Activated CD8-positive, alpha-beta memory T cell treated with anti-CD3 and anti-CD28 coated beads, Interleukin-2, amount 10 ng/mL, durations not matched to agents 7 days and 5 days (primary cell): Measurements from ENCODE around the gene RMRP. TPM values are rescaled to one million over a fixed set of nuclear protein-coding genes. Genes with fewer than 3 reads are reported as not detected.
"Not testable (repeated sequence)": the region's sequence is repeated elsewhere in the genome, so short reads cannot be mapped to it uniquely, and the experiment has no call there.

Source experiments
- ATAC-seq: fragments of 150-1000 bp; cut with Tn5 transposase; one replicate; pipeline ENCODE4 v1.10.0; 2021; ENCODE audit warnings: moderate library complexity
- CTCF ChIA-PET: fragments of 350-600 bp; sonication (Branson Sonifier 250); formaldehyde crosslinking; loops from one replicate; lab custom pipeline; 2021; ENCODE audit warnings: antibody characterized with exemption; lab: Charles Lee
- DNase-seq: peaks from one replicate; pipeline ENCODE4 v3.0.0-alpha.2; 2020
- H3K27ac Mint-ChIP-seq: one replicate; pipeline ENCODE4 v1.8.0; 2021; ENCODE audit warnings: mild to moderate bottlenecking, mixed read lengths
- H3K27me3 Mint-ChIP-seq: one replicate; pipeline ENCODE4 v1.8.0; 2021; ENCODE audit warnings: mixed read lengths
- H3K36me3 Mint-ChIP-seq: one replicate; pipeline ENCODE4 v1.8.0; 2021; ENCODE audit warnings: mild to moderate bottlenecking, mixed read lengths
- H3K4me1 Mint-ChIP-seq: one replicate; pipeline ENCODE4 v1.8.0; 2021; ENCODE audit warnings: mixed read lengths
- H3K4me3 Mint-ChIP-seq: one replicate; pipeline ENCODE4 v1.8.0; 2021; ENCODE audit warnings: mild to moderate bottlenecking, moderate library complexity, mixed read lengths
- H3K9me3 Mint-ChIP-seq: one replicate; pipeline ENCODE4 v1.8.0; 2022; ENCODE audit warnings: low read depth, mixed read lengths
- total RNA-seq, 2 experiments: library from RNA; stranded (reverse); gene quantifications; one replicate each; pipeline ENCODE4 v1.2.3, GENCODE V29; 2021

Gene RMRP
- total RNA-seq, 2 experiments from 2014 or later, result 6,751 to 13,083 TPM

DNA sequence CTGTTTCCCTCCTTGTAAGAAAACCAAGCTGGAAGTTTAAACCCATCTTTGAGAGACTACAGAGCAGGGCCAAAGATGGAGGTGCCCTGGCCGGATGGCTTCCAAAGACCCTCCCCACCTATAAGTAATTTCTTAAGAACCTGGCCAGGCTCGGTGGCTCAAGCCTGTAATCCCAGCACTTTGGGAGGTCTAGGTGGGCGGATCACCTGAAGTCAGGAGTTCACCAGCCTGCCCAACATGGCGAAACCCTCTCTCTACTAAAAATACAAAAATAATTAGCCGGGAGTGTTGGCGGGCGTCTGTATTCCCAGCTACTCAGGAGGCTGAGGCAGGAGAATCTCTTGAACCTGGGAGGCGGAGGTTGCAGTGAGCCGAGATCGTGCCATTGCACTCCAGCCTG is 12.1 kb downstream of the RMRP start:
- peak overlapping the region; percentile 97 for H3K27ac Mint-ChIP-seq
- H3K4me1 Mint-ChIP-seq, result peaks cover 45% of the 10 kb centered on the region
- not testable (repeated sequence) for ATAC-seq, DNase-seq, H3K27me3 Mint-ChIP-seq, H3K9me3 Mint-ChIP-seq
- H3K36me3 Mint-ChIP-seq, result peaks cover 45% of the 10 kb centered on the region
- peak overlapping the region; percentile 99 for H3K4me3 Mint-ChIP-seq
- CTCF ChIA-PET, result interaction anchor here (0.8 to 9.6 kb wide), 9 partner anchors 10 to 236 kb away, joined by 3 to 208 read pairs (median 27); partner anchors contain the start of genes ARHGEF39, CCDC107, CD72 and CREB3

DNA sequence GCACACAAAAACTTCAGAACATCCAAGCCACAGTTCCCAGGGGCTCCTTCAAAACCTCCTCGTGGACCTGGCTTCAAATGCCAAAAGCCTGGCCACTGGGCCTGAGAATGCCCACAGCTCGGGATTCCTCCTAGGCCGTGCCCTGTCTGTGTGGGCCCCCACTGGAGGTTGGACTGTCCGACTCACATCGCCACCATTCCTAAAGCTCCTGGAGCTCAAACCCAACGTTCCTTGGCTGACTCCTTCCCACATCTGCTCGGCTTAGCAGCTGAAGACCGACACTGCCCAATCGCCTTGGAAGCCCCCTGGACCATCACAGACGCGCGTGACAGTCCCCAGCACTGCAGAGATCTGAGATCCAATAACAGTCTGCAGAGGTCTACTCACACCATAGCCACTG is 14.8 kb downstream of the RMRP start:
- DNase-seq, result no peak
- peaks cover 51% of the 10 kb centered on the region for H3K4me1 Mint-ChIP-seq
- ATAC-seq, result no peak
- no peak overlapping the region for H3K4me3 Mint-ChIP-seq
- CTCF ChIA-PET, result interaction anchor here (9.6 kb wide), 1 partner anchor 28 kb away, joined by 196 read pairs; the partner anchor contains the start of gene CD72
- peaks cover 39% of the 10 kb centered on the region for H3K36me3 Mint-ChIP-seq
- no peak overlapping the region for H3K27ac Mint-ChIP-seq
- no peaks in the 10 kb centered on the region for H3K9me3 Mint-ChIP-seq
- H3K27me3 Mint-ChIP-seq, result no peaks in the 10 kb centered on the region

DNA sequence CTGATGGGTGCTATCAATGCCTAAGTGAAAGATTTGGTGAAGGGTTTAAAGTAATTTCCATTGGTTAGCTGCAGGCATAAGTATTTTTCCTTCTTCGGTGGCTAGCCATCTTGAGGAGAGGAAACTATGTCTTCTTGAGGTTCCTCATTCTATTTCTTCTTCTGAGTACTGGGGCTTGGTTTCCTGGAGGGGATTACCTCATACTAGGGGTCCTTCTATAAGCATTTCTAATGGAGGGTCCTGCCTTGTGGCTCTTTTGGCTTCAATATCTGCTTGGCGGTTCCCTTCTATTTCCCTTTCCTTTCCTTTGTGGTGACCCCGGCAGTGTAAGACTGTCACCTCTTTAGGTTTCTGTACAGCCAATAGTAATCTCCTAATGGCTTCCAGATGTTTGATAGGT is 16.3 kb downstream of the RMRP start:
- not testable (repeated sequence) for H3K9me3 Mint-ChIP-seq, H3K27ac Mint-ChIP-seq, H3K27me3 Mint-ChIP-seq, H3K4me3 Mint-ChIP-seq, ATAC-seq, DNase-seq
- CTCF ChIA-PET, result interaction anchor here (9.6 kb wide), 1 partner anchor 27 kb away, joined by 196 read pairs; the partner anchor contains the start of gene CD72
- peaks cover 54% of the 10 kb centered on the region for H3K4me1 Mint-ChIP-seq
- H3K36me3 Mint-ChIP-seq, result peaks cover 36% of the 10 kb centered on the region

DNA sequence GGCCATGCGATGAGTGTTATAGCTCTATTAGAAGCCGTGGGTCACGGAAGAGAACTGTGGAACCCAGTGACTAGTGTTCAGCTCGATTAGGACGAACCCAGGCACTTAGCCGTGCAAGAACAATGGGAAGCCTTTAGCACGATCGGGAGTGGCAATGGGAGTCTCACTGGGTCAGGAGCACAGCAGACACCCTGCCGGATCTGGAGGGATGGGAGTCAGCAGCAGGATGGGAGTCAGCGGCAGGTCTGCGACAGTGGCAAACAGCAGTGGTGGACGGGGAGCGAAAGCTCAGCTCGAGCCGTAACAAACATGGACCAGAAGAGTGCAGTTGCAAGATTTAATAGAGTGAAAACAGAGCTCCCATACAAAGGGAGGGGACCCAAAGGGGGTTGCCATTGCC is 17.4 kb downstream of the RMRP start:
- not testable (repeated sequence) for H3K4me3 Mint-ChIP-seq, H3K27me3 Mint-ChIP-seq, H3K9me3 Mint-ChIP-seq, H3K27ac Mint-ChIP-seq, ATAC-seq, DNase-seq
- CTCF ChIA-PET, result interaction anchor here (1.3 to 2.8 kb wide), 6 partner anchors 9 to 56 kb away, joined by 4 to 18 read pairs (median 8); partner anchors contain the start of genes CCDC107, RMRP, SIT1 and TESK1
- Mint-ChIP-seq H3K36me3 (peaks cover 31% of the 10 kb centered on the region), H3K4me1 (peaks cover 56% of the 10 kb centered on the region)

DNA sequence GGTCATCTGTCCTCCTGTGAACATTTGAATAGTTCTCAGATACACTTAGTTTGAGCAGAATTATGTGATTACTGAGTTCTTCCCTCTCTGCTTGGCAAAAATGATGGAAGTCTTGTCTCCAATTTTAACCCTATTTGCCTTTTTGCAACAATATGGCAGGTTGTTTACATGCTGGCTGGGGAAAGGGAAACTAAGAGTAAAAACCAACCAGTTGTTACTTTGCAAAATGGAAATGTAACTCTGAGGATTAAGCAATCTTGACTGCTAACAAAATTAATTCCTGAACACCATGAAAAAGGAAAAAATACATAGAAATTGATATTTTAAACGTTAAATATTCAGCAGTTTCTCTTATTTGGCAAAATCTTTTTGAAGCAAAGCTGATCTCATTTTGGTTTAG is 18.2 kb downstream of the RMRP start:
- H3K4me3 Mint-ChIP-seq, result peak overlapping the region; percentile 46
- DNase-seq (no peak), ATAC-seq (no peak)
- CTCF ChIA-PET, result interaction anchor here (1.1 to 2.8 kb wide), 7 partner anchors 10 to 56 kb away, joined by 4 to 18 read pairs (median 8); partner anchors contain the start of genes CCDC107, RMRP, SIT1 and TESK1
- H3K9me3 Mint-ChIP-seq, result no peaks in the 10 kb centered on the region
- peak overlapping the region; percentile 87 for H3K27ac Mint-ChIP-seq
- no peaks in the 10 kb centered on the region for H3K27me3 Mint-ChIP-seq
- H3K4me1 Mint-ChIP-seq, result peaks cover 56% of the 10 kb centered on the region
- H3K36me3 Mint-ChIP-seq, result peaks cover 30% of the 10 kb centered on the region

DNA sequence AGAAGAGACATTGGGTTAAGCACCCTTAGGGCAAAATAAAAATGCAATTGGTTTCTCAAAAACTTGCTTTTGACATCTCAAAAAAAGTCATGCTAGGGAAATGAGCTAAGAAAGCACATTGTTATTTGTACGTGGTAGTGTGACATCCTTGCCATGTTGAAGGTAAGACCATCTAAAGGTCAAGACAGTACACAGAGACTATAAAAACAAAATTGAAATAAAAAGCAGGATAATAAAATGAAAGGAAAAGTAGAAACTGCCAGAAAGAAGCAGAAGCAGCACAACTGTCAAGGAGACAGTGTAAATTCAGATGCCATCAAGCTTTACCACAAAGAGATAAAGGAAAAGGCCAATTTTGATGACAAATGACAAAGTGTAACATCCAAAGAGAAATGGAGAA is 18.6 kb downstream of the RMRP start:
- H3K4me3 Mint-ChIP-seq, result peak overlapping the region; percentile 46
- DNase-seq, H3K27me3 Mint-ChIP-seq, H3K9me3 Mint-ChIP-seq: not testable (repeated sequence)
- peak; percentile 58 for ATAC-seq
- CTCF ChIA-PET, result interaction anchor here (1.1 to 2.8 kb wide), 7 partner anchors 11 to 57 kb away, joined by 4 to 18 read pairs (median 8); partner anchors contain the start of genes CCDC107, RMRP, SIT1 and TESK1
- peak overlapping the region; percentile 87 for H3K27ac Mint-ChIP-seq
- H3K4me1 Mint-ChIP-seq, result peaks cover 53% of the 10 kb centered on the region
- peaks cover 26% of the 10 kb centered on the region for H3K36me3 Mint-ChIP-seq

DNA sequence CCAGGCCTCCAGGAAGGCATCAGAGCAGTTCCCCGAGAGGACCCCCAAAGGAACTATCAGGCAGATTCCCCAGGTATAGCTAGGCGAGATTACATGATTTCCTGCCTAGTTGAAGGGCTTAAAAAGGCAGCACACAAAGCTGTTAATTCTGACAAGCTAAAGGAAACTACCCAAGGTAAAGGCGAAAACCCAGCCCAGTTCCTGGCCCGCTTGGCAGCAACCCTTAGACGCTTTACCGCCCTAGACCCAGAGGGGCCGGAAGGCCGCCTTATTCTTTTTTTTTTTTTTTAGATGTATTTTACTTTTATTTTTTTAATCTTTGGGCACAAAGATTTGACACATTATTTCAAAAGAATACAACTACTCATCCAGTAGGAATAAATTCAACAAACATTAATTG is 19.1 kb downstream of the RMRP start:
- H3K9me3 Mint-ChIP-seq, DNase-seq, H3K27me3 Mint-ChIP-seq, H3K4me3 Mint-ChIP-seq: not testable (repeated sequence)
- Mint-ChIP-seq H3K27ac (peak overlapping the region; percentile 87), H3K36me3 (peaks cover 26% of the 10 kb centered on the region), H3K4me1 (peaks cover 52% of the 10 kb centered on the region)
- ATAC-seq, result peak; percentile 36
- CTCF ChIA-PET, result interaction anchor here (1.1 to 2.8 kb wide), 8 partner anchors 8 to 57 kb away, joined by 3 to 18 read pairs (median 7); partner anchors contain the start of genes CCDC107, RMRP, SIT1 and TESK1

DNA sequence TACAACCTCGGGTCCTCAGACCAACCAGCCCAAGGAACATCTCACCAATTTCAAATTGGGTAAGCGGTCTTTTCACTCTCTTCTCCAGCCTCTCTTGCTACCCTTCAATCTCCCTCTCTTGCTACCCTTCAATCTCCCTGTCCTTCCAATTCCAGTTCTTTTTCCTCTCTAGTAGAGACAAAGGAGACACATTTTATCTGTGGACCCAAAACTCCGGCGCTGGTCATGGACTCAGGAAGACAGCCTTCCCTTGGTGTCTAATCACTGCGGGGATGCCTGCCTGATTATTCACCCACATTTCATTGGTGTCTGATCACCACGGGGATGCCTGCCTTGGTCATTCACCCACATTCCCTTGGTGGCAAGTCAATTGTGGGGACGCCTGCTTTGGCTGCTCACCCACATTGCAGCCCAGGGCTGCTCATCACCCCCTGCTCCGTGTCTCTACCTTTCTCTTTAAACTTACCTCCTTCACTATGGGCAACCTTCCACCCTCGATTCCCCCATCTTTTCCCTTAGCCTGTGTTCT is 20.3 kb downstream of the RMRP start:
- not testable (repeated sequence) for ATAC-seq, H3K9me3 Mint-ChIP-seq, H3K4me3 Mint-ChIP-seq, H3K27me3 Mint-ChIP-seq, H3K27ac Mint-ChIP-seq, DNase-seq
- Mint-ChIP-seq H3K36me3 (peaks cover 21% of the 10 kb centered on the region), H3K4me1 (peaks cover 52% of the 10 kb centered on the region)
- CTCF ChIA-PET, result interaction anchor here (1.1 to 1.2 kb wide), 2 partner anchors 10 to 26 kb away, joined by 3 to 6 read pairs; no protein-coding TSS in a partner anchor

DNA sequence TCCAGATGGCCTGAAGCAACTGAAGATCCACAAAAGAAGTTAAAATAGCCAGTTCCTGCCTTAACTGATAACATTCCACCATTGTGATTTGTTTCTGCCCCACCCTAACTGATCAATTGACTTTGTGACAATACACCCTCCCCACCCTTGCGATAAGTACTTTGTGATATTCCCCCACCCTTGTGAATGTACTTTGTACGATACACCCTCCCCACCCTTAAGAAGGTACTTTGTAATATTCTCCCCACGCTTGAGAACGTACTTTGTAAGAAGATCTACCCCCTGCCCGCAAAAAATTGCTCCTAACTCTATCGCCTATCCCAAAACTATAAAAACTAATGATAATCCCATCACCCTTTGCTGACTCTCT is 21.0 kb downstream of the RMRP start:
- Mint-ChIP-seq H3K36me3 (peaks cover 21% of the 10 kb centered on the region), H3K4me1 (peaks cover 52% of the 10 kb centered on the region)
- H3K9me3 Mint-ChIP-seq, ATAC-seq, DNase-seq, H3K27ac Mint-ChIP-seq, H3K4me3 Mint-ChIP-seq, H3K27me3 Mint-ChIP-seq: not testable (repeated sequence)
- CTCF ChIA-PET, result interaction anchor here (2.0 to 2.2 kb wide), 2 partner anchors 10 to 25 kb away, joined by 9 to 14 read pairs; no protein-coding TSS in a partner anchor

DNA sequence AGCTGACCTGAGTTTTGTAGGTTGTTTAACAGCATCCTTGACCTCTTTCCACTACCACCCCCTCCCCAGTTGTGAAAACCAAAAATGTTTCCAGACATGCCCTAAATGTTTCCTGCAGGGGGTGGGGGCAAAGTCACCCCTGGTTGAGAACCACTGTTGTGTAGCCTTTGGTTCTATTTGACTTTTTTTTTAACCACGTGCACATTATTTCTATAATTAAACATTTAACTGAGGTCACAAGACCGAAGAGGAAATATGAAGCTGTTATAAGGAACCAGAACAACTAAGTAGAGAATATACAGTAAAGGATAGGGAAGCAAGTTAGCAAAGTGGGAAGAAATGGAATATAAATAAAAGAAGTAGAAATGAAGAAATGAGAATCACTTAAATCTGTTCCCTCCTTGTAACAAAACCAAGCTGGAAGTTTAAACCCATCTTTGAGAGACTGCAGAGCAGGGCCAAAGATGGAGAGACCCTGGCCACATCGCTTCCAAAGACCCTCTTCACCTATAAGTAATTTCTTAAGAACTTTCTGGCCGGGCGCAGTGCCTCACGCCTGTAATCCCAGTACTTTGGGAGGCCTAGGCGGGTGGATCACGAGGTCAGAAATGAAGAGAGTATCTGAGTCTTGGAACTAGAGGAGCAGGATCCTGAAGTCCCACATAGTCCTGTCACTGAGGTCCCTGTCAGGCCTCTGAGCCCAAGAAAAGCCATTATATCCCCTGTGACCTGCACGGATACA is 21.5 kb downstream of the RMRP start:
- no peak for DNase-seq
- no peak overlapping the region for H3K4me3 Mint-ChIP-seq
- H3K27ac Mint-ChIP-seq, result no peak overlapping the region
- peaks cover 17% of the 10 kb centered on the region for H3K36me3 Mint-ChIP-seq
- peaks cover 48% of the 10 kb centered on the region for H3K4me1 Mint-ChIP-seq
- CTCF ChIA-PET, result interaction anchor here (1.0 to 2.2 kb wide), 4 partner anchors 10 to 120 kb away, joined by 3 to 14 read pairs (median 6); partner anchors contain the start of gene TESK1
- ATAC-seq, result no peak
- H3K9me3 Mint-ChIP-seq, result no peaks in the 10 kb centered on the region
- H3K27me3 Mint-ChIP-seq, result no peaks in the 10 kb centered on the region

DNA sequence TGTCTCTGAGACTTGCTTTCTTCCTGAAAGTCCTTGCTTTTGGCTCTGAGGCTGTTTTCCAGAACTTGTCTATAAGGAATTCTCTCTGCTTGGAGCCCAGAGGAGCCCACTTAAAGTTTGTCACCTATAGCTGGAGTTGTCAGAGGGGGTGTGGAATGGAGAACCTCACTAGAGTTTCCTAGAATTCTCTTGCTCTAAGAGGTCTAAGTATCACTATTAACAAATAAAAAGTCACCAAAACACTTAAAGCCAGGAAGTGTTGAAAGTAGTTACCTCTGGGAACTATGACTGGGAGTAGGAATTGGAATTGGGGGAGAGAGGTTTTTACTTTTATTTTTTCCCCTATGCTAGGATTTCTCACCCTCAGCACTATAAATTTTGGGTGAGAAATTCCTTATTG is 22.1 kb downstream of the RMRP start:
- no peak for ATAC-seq
- Mint-ChIP-seq H3K4me1 (peaks cover 45% of the 10 kb centered on the region), H3K36me3 (peaks cover 12% of the 10 kb centered on the region), H3K27ac (no peak overlapping the region), H3K4me3 (no peak overlapping the region), H3K27me3 (no peaks in the 10 kb centered on the region), H3K9me3 (no peaks in the 10 kb centered on the region)
- CTCF ChIA-PET, result interaction anchor here (0.9 to 2.2 kb wide), 5 partner anchors 10 to 121 kb away, joined by 3 to 14 read pairs (median 4); partner anchors contain the start of gene TESK1
- DNase-seq, result no peak

DNA sequence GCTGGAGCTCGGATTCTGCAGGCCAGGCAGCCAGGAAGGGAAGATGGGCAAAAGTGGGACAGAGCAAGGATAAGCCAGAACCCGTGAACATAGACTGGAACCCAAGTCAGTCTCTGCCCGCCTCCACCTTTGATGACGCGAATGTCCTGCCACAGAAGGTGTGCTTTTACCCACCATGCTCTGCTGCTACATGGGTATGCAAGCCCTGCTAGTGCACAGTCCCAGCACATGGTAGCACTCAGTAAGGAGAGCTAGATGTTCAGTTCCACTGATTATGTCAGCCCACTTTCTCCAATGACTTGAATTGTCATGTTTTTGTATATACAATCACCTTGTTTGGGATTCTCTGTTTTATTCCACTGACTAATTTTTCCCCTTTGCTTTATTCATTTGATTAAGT is 28.2 kb downstream of the RMRP start:
- CTCF ChIA-PET, result interaction anchor here (1.3 to 4.8 kb wide), 6 partner anchors 10 to 252 kb away, joined by 3 to 31 read pairs (median 4); no protein-coding TSS in a partner anchor
- ATAC-seq (no peak), DNase-seq (no peak)
- no peak overlapping the region for H3K4me3 Mint-ChIP-seq
- H3K27ac Mint-ChIP-seq, result no peak overlapping the region
- no peaks in the 10 kb centered on the region for H3K36me3 Mint-ChIP-seq
- H3K9me3 Mint-ChIP-seq, result no peaks in the 10 kb centered on the region
- no peaks in the 10 kb centered on the region for H3K27me3 Mint-ChIP-seq
- H3K4me1 Mint-ChIP-seq, result peaks cover 6% of the 10 kb centered on the region

DNA sequence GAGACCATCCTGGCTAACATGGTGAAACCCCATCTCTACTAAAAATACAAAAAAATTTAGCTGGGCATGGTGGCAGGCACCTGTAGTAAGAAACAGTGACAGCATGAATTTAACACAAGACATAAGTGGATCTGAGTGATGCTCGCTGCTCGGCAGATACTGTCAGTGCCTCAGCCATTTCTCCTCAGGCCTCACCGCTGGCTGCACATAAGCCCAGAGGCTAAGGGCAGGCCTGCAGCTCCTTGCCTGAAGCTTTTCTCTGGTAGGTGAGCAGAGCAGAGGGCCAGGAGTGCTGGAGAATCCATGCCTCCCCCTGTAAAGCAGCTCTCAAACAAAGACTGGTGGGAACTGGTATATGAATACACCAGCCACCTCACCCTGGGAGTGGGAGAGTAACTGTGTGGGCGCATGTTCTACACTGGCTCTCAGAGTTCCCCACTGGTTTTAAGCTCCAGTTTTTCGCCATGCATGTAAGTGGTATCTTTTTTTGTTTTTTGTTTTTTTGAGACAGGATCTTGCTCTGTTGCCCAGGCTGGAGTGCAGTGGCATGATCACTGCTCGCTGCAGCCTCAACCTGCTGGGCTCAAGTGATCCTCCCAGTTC is 29.3 kb downstream of the RMRP start:
- no peak for ATAC-seq
- peaks cover 6% of the 10 kb centered on the region for H3K4me1 Mint-ChIP-seq
- no peaks in the 10 kb centered on the region for H3K9me3 Mint-ChIP-seq
- no peak overlapping the region for H3K4me3 Mint-ChIP-seq
- H3K36me3 Mint-ChIP-seq, result no peaks in the 10 kb centered on the region
- CTCF ChIA-PET, result interaction anchor here (0.9 to 4.8 kb wide), 10 partner anchors 9 to 254 kb away, joined by 3 to 31 read pairs (median 4); no protein-coding TSS in a partner anchor
- no peaks in the 10 kb centered on the region for H3K27me3 Mint-ChIP-seq
- no peak for DNase-seq
- no peak overlapping the region for H3K27ac Mint-ChIP-seq
